SK-N-SH treated with all-trans-retinoic acid at 6 μM for 48 hours (cell line): ENCODE data around the gene SUSD4.

Experiments
- GLIS3 ChIP-seq: fragments of 250-450 bp; sonication (Bioruptor Pico); IDR thresholded peaks from 2 replicates; pipeline ENCODE4 v1.5.0; 2020; ENCODE audit warnings: mild to moderate bottlenecking, moderate library complexity
- OSR1 ChIP-seq: fragments of 250-450 bp; sonication (Bioruptor Pico); IDR thresholded peaks from 2 replicates; pipeline ENCODE4 v1.8.0; 2022; ENCODE audit warnings: moderate library complexity, mild to moderate bottlenecking, inconsistent platforms
- POU6F1 ChIP-seq: fragments of 250-450 bp; sonication (Bioruptor Pico); IDR thresholded peaks from 2 replicates; pipeline ENCODE4 v1.8.0; 2021; ENCODE audit warnings: low read depth, mild to moderate bottlenecking, moderate library complexity, borderline replicate concordance
- PPARA ChIP-seq: fragments of 250-450 bp; sonication (Bioruptor Pico); IDR thresholded peaks from 2 replicates; pipeline ENCODE4 v1.5.0; 2020; ENCODE audit warnings: mild to moderate bottlenecking, borderline replicate concordance
- RARB ChIP-seq: fragments of 250-450 bp; sonication (Bioruptor Pico); IDR thresholded peaks from 2 replicates; pipeline ENCODE4 v1.8.0; 2021; ENCODE audit warnings: mild to moderate bottlenecking, moderate library complexity
- TOX ChIP-seq: fragments of 250-450 bp; sonication (Bioruptor Pico); IDR thresholded peaks from 2 replicates; pipeline ENCODE4 v1.8.0; 2021; ENCODE audit warnings: mild to moderate bottlenecking, moderate library complexity, borderline replicate concordance
- TSHZ2 ChIP-seq: fragments of 250-450 bp; sonication (Bioruptor Pico); IDR thresholded peaks from 2 replicates; pipeline ENCODE4 v1.5.0; 2020; ENCODE audit warnings: mild to moderate bottlenecking, moderate library complexity
- ZFP30 ChIP-seq: fragments of 450-650 bp; formaldehyde crosslinking; IDR thresholded peaks from 2 replicates; pipeline ENCODE4 v1.5.0; 2022; ENCODE audit warnings: mild to moderate bottlenecking, moderate library complexity

- TF ChIP-seq POU6F1 (no peak), TSHZ2 (CRISPR knock-in tag) (no peak), ZFP30 (CRISPR knock-in tag) (no peak), GLIS3 (CRISPR knock-in tag) (no peak), OSR1 (CRISPR knock-in tag) (no peak), PPARA (CRISPR knock-in tag) (no peak), RARB (no peak), TOX (no peak)
Measured at GRCh38 chr1:223394242-223394641, 30.3 kb upstream of the SUSD4 start.
